HepG2 (cell line): ENCODE results near the gene SRC. TPM values are rescaled to one million over a fixed set of nuclear protein-coding genes. Genes with fewer than 3 reads are reported as not detected.

ENCODE experiments used
- BCL6 ChIP-seq: IDR thresholded peaks from 2 replicates; pipeline ENCODE4 v1.6.1; 2016; ENCODE audit warnings: missing genetic modification reagents, missing compliant biosample characterization
- CREM ChIP-seq, 2 experiments: sonication (generic) in 1 of 2; formaldehyde crosslinking in 1 of 2; IDR thresholded peaks; 2 replicates each; pipeline versions ENCODE4 v1.4.0 to v1.6.1; 2016 to 2020; ENCODE audit warnings: antibody characterized with exemption in 1 of 2, mild to moderate bottlenecking in 1 of 2, missing genetic modification reagents in 1 of 2
- DNMT3B ChIP-seq: conservative IDR thresholded peaks from 2 replicates; pipeline ENCODE4 v1.6.1; 2016; ENCODE audit warnings: missing biosample characterization, control low read depth
- HNRNPK ChIP-seq: fragments of 200-400 bp; formaldehyde crosslinking; IDR thresholded peaks from 2 replicates; pipeline ENCODE4 v1.6.1; 2018; ENCODE audit warnings: low read length, low read depth, moderate library complexity, mild to moderate bottlenecking; ENCODE audit not compliant: poor library complexity, severe bottlenecking
- MED13 ChIP-seq: sonication (generic); formaldehyde crosslinking; IDR thresholded peaks from 2 replicates; pipeline ENCODE4 v1.5.0; 2020; ENCODE audit warnings: missing genetic modification reagents
- NONO ChIP-seq, 2 experiments: fragments of 450-650 bp in 1 of 2; sonication (generic) in 1 of 2; formaldehyde crosslinking in 1 of 2; IDR thresholded peaks in 1 of 2; conservative IDR thresholded peaks in 1 of 2; 2 replicates each; pipeline versions ENCODE4 v1.6.1 to v1.8.0; 2017 to 2022; ENCODE audit warnings: mild to moderate bottlenecking in 1 of 2, missing genetic modification reagents in 1 of 2, moderate library complexity in 1 of 2
- ONECUT2 ChIP-seq: sonication (generic); formaldehyde crosslinking; IDR thresholded peaks from 2 replicates; pipeline ENCODE4 v1.4.0; 2020; ENCODE audit warnings: missing genetic modification reagents
- RORA ChIP-seq: sonication (generic); formaldehyde crosslinking; IDR thresholded peaks from 2 replicates; pipeline ENCODE4 v1.5.0; 2020; ENCODE audit warnings: mild to moderate bottlenecking, missing genetic modification reagents, moderate library complexity
- STAT5B ChIP-seq: sonication (generic); formaldehyde crosslinking; IDR thresholded peaks from 2 replicates; pipeline ENCODE4 v1.4.0; 2020; ENCODE audit warnings: missing genetic modification reagents
- ZNF501 ChIP-seq: sonication (generic); formaldehyde crosslinking; IDR thresholded peaks from 2 replicates; pipeline ENCODE4 v1.5.1; 2020; ENCODE audit warnings: mild to moderate bottlenecking, moderate library complexity, missing genetic modification reagents
- ZSCAN22 ChIP-seq: sonication (generic); formaldehyde crosslinking; IDR thresholded peaks from 2 replicates; pipeline ENCODE4 v1.4.0; 2020; ENCODE audit warnings: mild to moderate bottlenecking, missing genetic modification reagents
- polyA plus RNA-seq, 8 experiments: library from polyadenylated mRNA; depleted of rRNA in 3 of 8; stranded (reverse) in 7 of 8; unstranded in 1 of 8; fragments of >200 nt; fragmentation: Illumina TruSeq in 4 of 8; extraction: Trizol in 4 of 8; gene quantifications; 2 replicates each; pipeline versions ENCODE4 v1.2.1 to v1.2.3, GENCODE V29; 2011 to 2016; ENCODE audit warnings: low read depth in 4 of 8, missing spikeins in 1 of 8, mixed read lengths in 1 of 8; ENCODE audit not compliant: insufficient read depth in 1 of 8
- total RNA-seq, 5 experiments: library from RNA; depleted of rRNA; stranded (reverse); fragments of >200 nt; fragmentation: Illumina TruSeq; extraction: Trizol; gene quantifications; 2 replicates each; pipeline ENCODE4 v1.2.3, GENCODE V29; 2016; ENCODE audit warnings: low read depth in 1 of 5
- TF ChIP-seq, protein P1 (sequence below): conservative IDR thresholded peaks from 2 replicates; pipeline ENCODE4 v1.6.1; 2018; ENCODE audit warnings: missing genetic modification reagents
- TF ChIP-seq, protein P2 (sequence below): sonication (generic); formaldehyde crosslinking; IDR thresholded peaks from 2 replicates; pipeline ENCODE4 v1.5.0; 2020; ENCODE audit warnings: missing genetic modification reagents
- TF ChIP-seq, protein P3 (sequence below): sonication (generic); formaldehyde crosslinking; IDR thresholded peaks from 2 replicates; pipeline ENCODE4 v1.4.0; 2020; ENCODE audit warnings: mild to moderate bottlenecking, low read depth, missing genetic modification reagents
- TF ChIP-seq, protein P4 (sequence below): sonication (generic); formaldehyde crosslinking; IDR thresholded peaks from 2 replicates; pipeline ENCODE4 v1.5.0; 2020; ENCODE audit warnings: missing genetic modification reagents
- TF ChIP-seq, protein P5 (sequence below): sonication (generic); formaldehyde crosslinking; IDR thresholded peaks from 2 replicates; pipeline ENCODE4 v1.5.0; 2020; ENCODE audit warnings: mild to moderate bottlenecking, missing genetic modification reagents, moderate library complexity

The SRC gene
- total and polyA plus RNA-seq, 2 of the 13 experiments (the other 11 are each of a cell fraction or from before 2014, with no cell fraction given): 54.7 to 192 TPM

DNA sequence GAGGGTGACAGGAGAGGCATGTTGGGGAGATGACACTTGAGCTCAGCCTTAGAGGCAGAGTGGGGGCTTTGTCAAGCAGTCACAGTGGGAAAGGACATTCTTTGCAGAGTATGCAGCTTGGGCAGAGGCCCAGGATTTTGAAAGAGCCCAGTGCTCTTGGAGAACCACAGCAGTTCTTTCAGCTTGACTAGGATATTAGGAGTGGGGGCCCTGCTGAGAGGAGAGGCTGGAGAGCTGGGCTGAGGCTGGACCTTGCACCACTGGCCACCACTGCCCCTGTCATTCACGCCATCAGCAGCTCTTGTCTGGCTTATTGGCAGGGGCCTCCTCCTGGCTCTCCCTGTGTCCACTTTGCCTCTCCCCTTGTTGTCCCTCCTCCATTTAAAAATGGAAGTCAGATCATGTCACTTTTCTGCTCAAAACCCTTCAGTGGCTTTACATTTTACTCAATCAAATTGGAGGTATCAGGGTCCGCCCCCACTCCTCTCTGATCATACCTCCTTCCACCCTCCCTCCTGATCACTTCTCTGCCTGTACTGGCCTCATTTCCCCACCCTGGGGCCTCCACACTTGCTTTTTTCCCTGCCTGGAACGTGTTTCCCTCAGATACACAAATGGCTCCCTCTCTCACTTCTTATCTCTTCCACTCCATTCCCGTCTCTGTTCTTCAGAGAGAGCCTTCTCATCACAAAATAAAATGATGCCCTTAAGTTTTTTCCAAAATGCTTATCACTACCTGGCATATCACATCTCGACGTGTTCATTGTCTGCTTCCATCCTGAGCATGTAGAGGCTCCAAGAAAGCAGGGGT lies 46.0 kb upstream of the SRC start (continued):
- TF ChIP-seq MED13 (CRISPR knock-in tag) (no peak), RORA (CRISPR knock-in tag) (no peak), CREM (IDR thresholded peaks at IDR 0.05) (no peak), CREM (CRISPR knock-in tag; IDR thresholded peaks at IDR 0.05) (no peak), NONO (IDR thresholded peaks at IDR 0.05) (no peak), NONO (CRISPR knock-in tag; conservative IDR thresholded peaks at IDR 0.05) (no peak), DNMT3B (CRISPR knock-in tag) (no peak), BCL6 (no peak), ZNF501 (CRISPR knock-in tag) (no peak), ZSCAN22 (CRISPR knock-in tag) (no peak), HNRNPK (no peak), ONECUT2 (no peak), STAT5B (CRISPR knock-in tag) (no peak)
- TF ChIP-seq, protein P1, sequence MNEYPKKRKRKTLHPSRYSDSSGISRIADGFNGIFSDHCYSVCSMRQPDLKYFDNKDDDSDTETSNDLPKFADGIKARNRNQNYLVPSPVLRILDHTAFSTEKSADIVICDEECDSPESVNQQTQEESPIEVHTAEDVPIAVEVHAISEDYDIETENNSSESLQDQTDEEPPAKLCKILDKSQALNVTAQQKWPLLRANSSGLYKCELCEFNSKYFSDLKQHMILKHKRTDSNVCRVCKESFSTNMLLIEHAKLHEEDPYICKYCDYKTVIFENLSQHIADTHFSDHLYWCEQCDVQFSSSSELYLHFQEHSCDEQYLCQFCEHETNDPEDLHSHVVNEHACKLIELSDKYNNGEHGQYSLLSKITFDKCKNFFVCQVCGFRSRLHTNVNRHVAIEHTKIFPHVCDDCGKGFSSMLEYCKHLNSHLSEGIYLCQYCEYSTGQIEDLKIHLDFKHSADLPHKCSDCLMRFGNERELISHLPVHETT (CRISPR knock-in tag): no peak
- TF ChIP-seq, protein P2, sequence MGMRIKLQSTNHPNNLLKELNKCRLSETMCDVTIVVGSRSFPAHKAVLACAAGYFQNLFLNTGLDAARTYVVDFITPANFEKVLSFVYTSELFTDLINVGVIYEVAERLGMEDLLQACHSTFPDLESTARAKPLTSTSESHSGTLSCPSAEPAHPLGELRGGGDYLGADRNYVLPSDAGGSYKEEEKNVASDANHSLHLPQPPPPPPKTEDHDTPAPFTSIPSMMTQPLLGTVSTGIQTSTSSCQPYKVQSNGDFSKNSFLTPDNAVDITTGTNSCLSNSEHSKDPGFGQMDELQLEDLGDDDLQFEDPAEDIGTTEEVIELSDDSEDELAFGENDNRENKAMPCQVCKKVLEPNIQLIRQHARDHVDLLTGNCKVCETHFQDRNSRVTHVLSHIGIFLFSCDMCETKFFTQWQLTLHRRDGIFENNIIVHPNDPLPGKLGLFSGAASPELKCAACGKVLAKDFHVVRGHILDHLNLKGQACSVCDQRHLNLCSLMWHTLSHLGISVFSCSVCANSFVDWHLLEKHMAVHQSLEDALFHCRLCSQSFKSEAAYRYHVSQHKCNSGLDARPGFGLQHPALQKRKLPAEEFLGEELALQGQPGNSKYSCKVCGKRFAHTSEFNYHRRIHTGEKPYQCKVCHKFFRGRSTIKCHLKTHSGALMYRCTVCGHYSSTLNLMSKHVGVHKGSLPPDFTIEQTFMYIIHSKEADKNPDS: no peak
- TF ChIP-seq, protein P3, sequence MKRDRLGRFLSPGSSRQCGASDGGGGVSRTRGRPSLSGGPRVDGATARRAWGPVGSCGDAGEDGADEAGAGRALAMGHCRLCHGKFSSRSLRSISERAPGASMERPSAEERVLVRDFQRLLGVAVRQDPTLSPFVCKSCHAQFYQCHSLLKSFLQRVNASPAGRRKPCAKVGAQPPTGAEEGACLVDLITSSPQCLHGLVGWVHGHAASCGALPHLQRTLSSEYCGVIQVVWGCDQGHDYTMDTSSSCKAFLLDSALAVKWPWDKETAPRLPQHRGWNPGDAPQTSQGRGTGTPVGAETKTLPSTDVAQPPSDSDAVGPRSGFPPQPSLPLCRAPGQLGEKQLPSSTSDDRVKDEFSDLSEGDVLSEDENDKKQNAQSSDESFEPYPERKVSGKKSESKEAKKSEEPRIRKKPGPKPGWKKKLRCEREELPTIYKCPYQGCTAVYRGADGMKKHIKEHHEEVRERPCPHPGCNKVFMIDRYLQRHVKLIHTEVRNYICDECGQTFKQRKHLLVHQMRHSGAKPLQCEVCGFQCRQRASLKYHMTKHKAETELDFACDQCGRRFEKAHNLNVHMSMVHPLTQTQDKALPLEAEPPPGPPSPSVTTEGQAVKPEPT: no peak
- TF ChIP-seq, protein P4, sequence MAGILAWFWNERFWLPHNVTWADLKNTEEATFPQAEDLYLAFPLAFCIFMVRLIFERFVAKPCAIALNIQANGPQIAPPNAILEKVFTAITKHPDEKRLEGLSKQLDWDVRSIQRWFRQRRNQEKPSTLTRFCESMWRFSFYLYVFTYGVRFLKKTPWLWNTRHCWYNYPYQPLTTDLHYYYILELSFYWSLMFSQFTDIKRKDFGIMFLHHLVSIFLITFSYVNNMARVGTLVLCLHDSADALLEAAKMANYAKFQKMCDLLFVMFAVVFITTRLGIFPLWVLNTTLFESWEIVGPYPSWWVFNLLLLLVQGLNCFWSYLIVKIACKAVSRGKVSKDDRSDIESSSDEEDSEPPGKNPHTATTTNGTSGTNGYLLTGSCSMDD (CRISPR knock-in tag): no peak
- TF ChIP-seq, protein P5, sequence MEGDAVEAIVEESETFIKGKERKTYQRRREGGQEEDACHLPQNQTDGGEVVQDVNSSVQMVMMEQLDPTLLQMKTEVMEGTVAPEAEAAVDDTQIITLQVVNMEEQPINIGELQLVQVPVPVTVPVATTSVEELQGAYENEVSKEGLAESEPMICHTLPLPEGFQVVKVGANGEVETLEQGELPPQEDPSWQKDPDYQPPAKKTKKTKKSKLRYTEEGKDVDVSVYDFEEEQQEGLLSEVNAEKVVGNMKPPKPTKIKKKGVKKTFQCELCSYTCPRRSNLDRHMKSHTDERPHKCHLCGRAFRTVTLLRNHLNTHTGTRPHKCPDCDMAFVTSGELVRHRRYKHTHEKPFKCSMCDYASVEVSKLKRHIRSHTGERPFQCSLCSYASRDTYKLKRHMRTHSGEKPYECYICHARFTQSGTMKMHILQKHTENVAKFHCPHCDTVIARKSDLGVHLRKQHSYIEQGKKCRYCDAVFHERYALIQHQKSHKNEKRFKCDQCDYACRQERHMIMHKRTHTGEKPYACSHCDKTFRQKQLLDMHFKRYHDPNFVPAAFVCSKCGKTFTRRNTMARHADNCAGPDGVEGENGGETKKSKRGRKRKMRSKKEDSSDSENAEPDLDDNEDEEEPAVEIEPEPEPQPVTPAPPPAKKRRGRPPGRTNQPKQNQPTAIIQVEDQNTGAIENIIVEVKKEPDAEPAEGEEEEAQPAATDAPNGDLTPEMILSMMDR: no peak
